ENCODE data around the gene KLHL26. TPM values are rescaled to one million over a fixed set of nuclear protein-coding genes. Genes with fewer than 3 reads are reported as not detected.

The KLHL26 gene
- total RNA-seq, 1 experiment from 2014 or later = 10.7 TPM

DNA sequence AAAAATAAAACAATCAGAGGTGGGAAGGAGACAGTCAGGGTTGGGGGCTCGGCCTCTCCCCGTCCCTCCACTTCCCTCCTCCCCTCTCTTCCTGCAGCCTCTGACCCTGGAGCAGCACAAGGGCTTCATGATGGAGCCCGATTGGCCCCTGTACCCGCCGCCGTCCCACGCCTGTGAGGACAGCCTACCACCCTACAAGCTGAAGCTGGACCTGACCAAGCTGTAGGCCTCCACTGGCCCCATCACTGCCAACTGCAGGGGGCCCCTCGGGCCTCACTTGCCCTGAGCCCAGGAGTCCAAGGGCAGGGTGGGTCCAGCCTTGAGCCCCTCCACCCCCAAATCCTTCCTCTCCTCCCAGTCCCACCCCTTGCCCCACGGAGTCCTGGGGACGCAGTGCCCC, 16.5 kb upstream of the KLHL26 start:
- H3K4me2 ChIP-seq (ENCODE audit: insufficient read depth, insufficient read length, low read length) = no peak overlapping the region
- H3K27ac ChIP-seq (ENCODE audit: insufficient read length, low read depth, low read length) = no peak overlapping the region
- no peaks in the 10 kb centered on the region for H3K79me1 ChIP-seq (ENCODE audit: insufficient read depth, low read depth, low read length, poor library complexity, severe bottlenecking)
- H3T11ph ChIP-seq (ENCODE audit: low read length) = no peak overlapping the region
- TF ChIP-seq, protein P1, sequence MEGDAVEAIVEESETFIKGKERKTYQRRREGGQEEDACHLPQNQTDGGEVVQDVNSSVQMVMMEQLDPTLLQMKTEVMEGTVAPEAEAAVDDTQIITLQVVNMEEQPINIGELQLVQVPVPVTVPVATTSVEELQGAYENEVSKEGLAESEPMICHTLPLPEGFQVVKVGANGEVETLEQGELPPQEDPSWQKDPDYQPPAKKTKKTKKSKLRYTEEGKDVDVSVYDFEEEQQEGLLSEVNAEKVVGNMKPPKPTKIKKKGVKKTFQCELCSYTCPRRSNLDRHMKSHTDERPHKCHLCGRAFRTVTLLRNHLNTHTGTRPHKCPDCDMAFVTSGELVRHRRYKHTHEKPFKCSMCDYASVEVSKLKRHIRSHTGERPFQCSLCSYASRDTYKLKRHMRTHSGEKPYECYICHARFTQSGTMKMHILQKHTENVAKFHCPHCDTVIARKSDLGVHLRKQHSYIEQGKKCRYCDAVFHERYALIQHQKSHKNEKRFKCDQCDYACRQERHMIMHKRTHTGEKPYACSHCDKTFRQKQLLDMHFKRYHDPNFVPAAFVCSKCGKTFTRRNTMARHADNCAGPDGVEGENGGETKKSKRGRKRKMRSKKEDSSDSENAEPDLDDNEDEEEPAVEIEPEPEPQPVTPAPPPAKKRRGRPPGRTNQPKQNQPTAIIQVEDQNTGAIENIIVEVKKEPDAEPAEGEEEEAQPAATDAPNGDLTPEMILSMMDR (conservative IDR thresholded peaks at IDR 0.05) = no peak
- H4K5ac ChIP-seq (ENCODE audit: insufficient read length, low read depth, low read length) = no peak overlapping the region
- no peaks in the 10 kb centered on the region for H3K9me3 ChIP-seq (ENCODE audit: control insufficient read depth, low read depth, low read length)
- no peak overlapping the region for H2AFZ ChIP-seq (ENCODE audit: low read length)
- H2BK20ac ChIP-seq (ENCODE audit: low read depth, low read length, poor library complexity, severe bottlenecking) = no peak overlapping the region
- H3K4ac ChIP-seq (ENCODE audit: low read depth, low read length) = no peak overlapping the region
- no peak overlapping the region for H2BK120ac ChIP-seq (ENCODE audit: low read depth, low read length, poor library complexity, severe bottlenecking)
- H3K9ac ChIP-seq (ENCODE audit: extremely low read depth, insufficient read length, low read length) = no peak overlapping the region
- no peak overlapping the region for H3K14ac ChIP-seq (ENCODE audit: insufficient read depth, low read length)
- H3K23me2 ChIP-seq (ENCODE audit: insufficient read length, low read depth, low read length, poor library complexity, severe bottlenecking) = no peaks in the 10 kb centered on the region
- no peak overlapping the region for H2BK5ac ChIP-seq (ENCODE audit: insufficient read length, low read length)
- no peak overlapping the region for H3K18ac ChIP-seq (ENCODE audit: insufficient read length, low read depth, low read length)
- no peaks in the 10 kb centered on the region for H3K4me1 Mint-ChIP-seq
- no peak overlapping the region for H2BK12ac ChIP-seq (ENCODE audit: insufficient read length, low read depth, low read length)
- H3K27me3 ChIP-seq (ENCODE audit: insufficient read depth, low read length) = 0 out of 2 replicates have a peak, but pooled peaks cover under 1% of the 10 kb centered on the region
- H3K4me3 Mint-ChIP-seq = no peak overlapping the region
- peaks cover 5 to 6% of the 10 kb centered on the region in 2 experiments; a peak in 4 of 5 replicates for H3K9me3 Mint-ChIP-seq
- no peak overlapping the region for H2BK15ac ChIP-seq (ENCODE audit: low read depth, low read length)
- no peak overlapping the region for H4K91ac ChIP-seq (ENCODE audit: insufficient read length, low read depth, low read length)
- H3K27ac Mint-ChIP-seq = no peak overlapping the region
- H3K36me3 Mint-ChIP-seq (ENCODE audit: insufficient read depth in 1 of 3, low read depth in 3 of 3) = peaks cover 0 to 7% (median 4%) of the 10 kb centered on the region in 3 experiments; a peak in 4 of 7 replicates
- no peaks in the 10 kb centered on the region for H4K20me1 ChIP-seq (ENCODE audit: control insufficient read depth, insufficient read depth, insufficient read length)
- no peak overlapping the region for H3K56ac ChIP-seq (ENCODE audit: insufficient read length, low read depth, low read length)
- DNase-seq = no peak
- H3K23ac ChIP-seq (ENCODE audit: insufficient read length, low read depth, low read length) = no peak overlapping the region
- no peaks in the 10 kb centered on the region for H3K4me1 ChIP-seq (ENCODE audit: insufficient read depth, low read length)
- peaks cover 60% of the 10 kb centered on the region for H3K27me3 Mint-ChIP-seq (ENCODE audit: low read depth)
- H3K79me2 ChIP-seq (ENCODE audit: insufficient read depth, low read length) = no peaks in the 10 kb centered on the region
- WGBS (ENCODE audit: extremely low coverage, insufficient read length, low lambda C conversion rate) = no CpG with 5 or more reads among the region's 10 CpGs
- H4K8ac ChIP-seq (replicated peaks; ENCODE audit: insufficient read length, low read depth, low read length) = no peak overlapping the region
- no peak overlapping the region for H2AK5ac ChIP-seq (ENCODE audit: insufficient read length, low read length)

Data from H9 (cell line).